ENCODE results near the gene SLC7A10. TPM values are rescaled to one million over a fixed set of nuclear protein-coding genes. Genes with fewer than 3 reads are reported as not detected.
"Not testable (repeated sequence)": the region's sequence is repeated elsewhere in the genome, so short reads cannot be mapped to it uniquely, and the experiment has no call there.

SLC7A10 gene
- total RNA-seq, 1 donor from 2014 or later = not detected

DNA sequence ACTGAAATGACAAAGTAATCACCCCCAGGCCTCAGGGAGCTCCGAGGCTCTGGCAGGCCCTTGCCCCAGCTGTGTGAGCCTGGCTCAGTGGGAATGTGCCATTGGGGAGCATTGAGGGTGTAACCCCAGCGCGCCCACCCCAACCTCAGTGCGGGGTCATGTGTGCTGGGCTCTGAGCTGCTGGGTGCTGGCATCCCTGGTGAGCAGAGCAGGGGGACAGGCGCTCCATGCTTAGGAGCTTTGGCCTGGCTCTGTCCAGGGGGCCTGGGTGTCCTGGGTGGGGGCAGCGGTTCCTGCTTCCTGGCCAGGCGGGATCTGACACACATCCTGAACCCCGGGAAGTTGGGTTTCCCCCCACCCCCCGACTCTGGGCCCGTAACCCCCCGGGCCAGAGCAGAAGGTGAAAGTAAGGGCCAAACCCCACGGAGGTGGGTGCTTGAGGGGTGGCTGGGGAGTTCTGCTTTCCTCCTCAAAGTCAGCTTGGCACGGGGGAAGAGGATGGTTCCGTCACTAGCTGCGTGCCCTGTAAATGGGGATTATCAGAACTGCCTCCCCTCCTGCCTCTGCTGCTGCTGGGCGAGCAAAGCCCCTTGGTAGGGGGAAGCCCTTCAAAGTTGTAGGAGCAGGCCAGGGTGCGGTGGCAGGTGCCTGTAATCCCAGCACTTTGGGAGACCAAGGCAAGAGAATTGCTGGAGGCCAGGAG is 29.9 kb downstream of the SLC7A10 start:
- Mint-ChIP-seq H3K27me3 (ENCODE audit: insufficient read depth) (peaks cover 48% of the 10 kb centered on the region), H3K9me3 (no peaks in the 10 kb centered on the region), H3K4me3 (no peak overlapping the region), H3K4me1 (ENCODE audit: low read depth) (no peaks in the 10 kb centered on the region), H3K27ac (no peak overlapping the region), H3K36me3 (ENCODE audit: low read depth) (no peaks in the 10 kb centered on the region)
- DNase-seq (ENCODE audit: low spot score) = no peak
- intact Hi-C loops (cut with micrococcal nuclease) = no loop called here

GRCh38 chr19:33194886-33195644 is 30.6 kb downstream of the SLC7A10 start:
- Mint-ChIP-seq H3K4me1 (ENCODE audit: low read depth) (no peaks in the 10 kb centered on the region), H3K27ac (no peak overlapping the region), H3K27me3 (ENCODE audit: insufficient read depth) (peaks cover 52% of the 10 kb centered on the region), H3K9me3 (no peaks in the 10 kb centered on the region), H3K4me3 (peak overlapping the region; percentile 11), H3K36me3 (ENCODE audit: low read depth) (no peaks in the 10 kb centered on the region)
- intact Hi-C loops (cut with micrococcal nuclease) = no loop called here
- DNase-seq (ENCODE audit: low spot score) = no peak

DNA sequence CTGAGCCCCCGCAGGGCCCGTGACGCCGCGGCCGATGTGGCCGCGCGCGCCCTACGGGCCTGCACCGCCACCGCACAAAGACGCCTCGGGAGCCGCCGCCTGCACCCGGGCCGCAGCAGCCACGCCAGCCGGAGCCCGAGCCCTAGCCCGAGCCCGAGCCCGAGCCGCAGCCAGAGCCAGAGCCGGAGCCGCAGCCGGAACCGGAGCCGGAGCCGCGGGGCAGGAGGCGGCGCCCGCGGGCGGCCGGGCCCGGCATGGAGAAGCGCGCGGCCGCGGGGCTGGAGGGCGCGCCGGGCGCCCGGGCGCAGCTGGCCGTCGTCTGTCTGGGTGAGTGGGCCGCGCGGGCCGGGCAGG is 31.1 kb downstream of the SLC7A10 start:
- Mint-ChIP-seq H3K27me3 (ENCODE audit: insufficient read depth) (peaks cover 52% of the 10 kb centered on the region), H3K4me1 (ENCODE audit: low read depth) (no peaks in the 10 kb centered on the region), H3K27ac (no peak overlapping the region), H3K36me3 (ENCODE audit: low read depth) (no peaks in the 10 kb centered on the region), H3K4me3 (no peak overlapping the region), H3K9me3 (no peaks in the 10 kb centered on the region)
- intact Hi-C loops (cut with micrococcal nuclease) = no loop called here
- DNase-seq (ENCODE audit: low spot score) = no peak

- H3K4me3 Mint-ChIP-seq = peak within 1 kb of the TSS; percentile 34
- intact Hi-C loops (cut with micrococcal nuclease) = no loop called here
- H3K27me3 Mint-ChIP-seq (ENCODE audit: insufficient read depth) = peaks cover 52% of the 10 kb centered on the region
These were observed 31.7 kb downstream of the SLC7A10 start, which contains the start of gene LRP3 for GRCh38 chr19:33193865-33194362. TSS of gene LRP3 (plus strand) at chr19:33194330. CDS start at chr19:33194786, 456 bp downstream.

DNA sequence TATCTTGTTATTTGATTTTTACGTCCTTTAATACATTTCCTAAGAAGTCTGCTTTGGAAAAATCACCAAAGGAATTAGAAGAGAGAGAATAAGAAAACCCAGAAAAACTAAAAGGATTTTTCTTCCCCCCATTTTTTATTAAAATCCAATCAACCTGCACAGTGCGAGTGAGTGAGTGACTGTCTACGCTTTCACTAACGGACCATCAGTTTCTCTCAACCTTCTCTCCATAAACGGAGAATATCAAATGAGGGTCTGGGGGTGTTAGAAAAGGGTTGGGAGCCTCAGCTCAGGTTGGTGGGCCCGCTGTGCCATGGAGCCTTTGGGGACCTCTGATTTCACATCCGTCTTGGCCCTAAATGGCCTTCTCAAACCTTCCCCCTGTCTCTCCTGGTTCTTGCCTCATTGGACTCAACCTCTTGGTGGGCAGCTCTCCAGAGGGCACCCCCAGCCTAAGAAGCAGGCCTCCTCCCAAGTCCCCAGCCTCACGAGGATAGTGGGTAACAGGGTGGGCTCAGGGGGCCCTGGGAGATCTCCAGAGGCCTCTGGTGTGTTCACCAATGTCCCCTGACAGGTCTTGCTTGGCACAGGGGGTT is 32.3 kb downstream of the SLC7A10 start:
- H3K27ac Mint-ChIP-seq = no peak overlapping the region
- peaks cover 52% of the 10 kb centered on the region for H3K27me3 Mint-ChIP-seq (ENCODE audit: insufficient read depth)
- peak overlapping the region; percentile 34 for H3K4me3 Mint-ChIP-seq
- no peak for DNase-seq (ENCODE audit: low spot score)
- H3K9me3 Mint-ChIP-seq = no peaks in the 10 kb centered on the region
- H3K4me1 Mint-ChIP-seq (ENCODE audit: low read depth) = no peaks in the 10 kb centered on the region
- intact Hi-C loops (cut with micrococcal nuclease) = no loop called here
- H3K36me3 Mint-ChIP-seq (ENCODE audit: low read depth) = no peaks in the 10 kb centered on the region

More at GRCh38 chr19:33193865-33194362, 31.7 kb downstream of the SLC7A10 start, which contains the start of gene LRP3:
- DNase-seq (ENCODE audit: low spot score) = no peak
- H3K36me3 Mint-ChIP-seq (ENCODE audit: low read depth) = no peaks in the 10 kb centered on the region
- no peaks in the 10 kb centered on the region for H3K9me3 Mint-ChIP-seq
- H3K27ac Mint-ChIP-seq = no peak within 1 kb of the TSS
- no peaks in the 10 kb centered on the region for H3K4me1 Mint-ChIP-seq (ENCODE audit: low read depth)

- Mint-ChIP-seq H3K4me3 (no peak overlapping the region), H3K27ac (peak overlapping the region; percentile 13), H3K4me1 (ENCODE audit: low read depth) (no peaks in the 10 kb centered on the region), H3K36me3 (ENCODE audit: low read depth) (no peaks in the 10 kb centered on the region), H3K27me3 (ENCODE audit: insufficient read depth) (peaks cover 49% of the 10 kb centered on the region), H3K9me3 (no peaks in the 10 kb centered on the region)
- intact Hi-C loops (cut with micrococcal nuclease) = no loop called here
- DNase-seq (ENCODE audit: low spot score) = no peak
These were observed 33.6 kb downstream of the SLC7A10 start for GRCh38 chr19:33192010-33192409.

- intact Hi-C loops (cut with micrococcal nuclease) = no loop called here
- no peak for DNase-seq (ENCODE audit: low spot score)
- Mint-ChIP-seq H3K27ac (no peak overlapping the region), H3K9me3 (no peaks in the 10 kb centered on the region), H3K36me3 (ENCODE audit: low read depth) (no peaks in the 10 kb centered on the region), H3K4me3 (no peak overlapping the region), H3K4me1 (ENCODE audit: low read depth) (no peaks in the 10 kb centered on the region), H3K27me3 (ENCODE audit: insufficient read depth) (peaks cover 46% of the 10 kb centered on the region)
These were observed 34.1 kb downstream of the SLC7A10 start for GRCh38 chr19:33191501-33191900.

DNA sequence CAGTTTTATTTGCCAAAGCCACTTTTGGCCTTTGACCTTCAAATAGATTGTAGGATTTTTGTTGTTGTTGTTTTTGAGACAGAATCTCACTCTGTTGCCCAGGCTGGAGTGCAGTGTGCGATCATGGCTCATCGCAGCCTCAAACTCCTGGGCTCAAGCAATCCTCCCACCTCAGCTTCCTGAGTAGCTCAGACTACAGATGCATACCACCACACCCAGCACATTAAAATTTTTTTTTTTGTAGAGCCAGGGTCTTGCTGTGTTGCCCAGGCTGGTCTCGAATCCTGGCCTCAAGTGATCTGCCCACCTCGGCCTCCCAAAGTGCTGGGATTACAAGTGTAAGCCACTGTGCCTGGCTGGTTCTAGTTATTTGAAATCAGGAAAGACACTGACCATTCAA is 34.6 kb downstream of the SLC7A10 start:
- intact Hi-C loops (cut with micrococcal nuclease); H3K27ac Mint-ChIP-seq; H3K4me3 Mint-ChIP-seq; H3K36me3 Mint-ChIP-seq (ENCODE audit: low read depth); DNase-seq (ENCODE audit: low spot score); H3K9me3 Mint-ChIP-seq; H3K4me1 Mint-ChIP-seq (ENCODE audit: low read depth): not testable (repeated sequence)
- peaks cover 44% of the 10 kb centered on the region for H3K27me3 Mint-ChIP-seq (ENCODE audit: insufficient read depth)

DNA sequence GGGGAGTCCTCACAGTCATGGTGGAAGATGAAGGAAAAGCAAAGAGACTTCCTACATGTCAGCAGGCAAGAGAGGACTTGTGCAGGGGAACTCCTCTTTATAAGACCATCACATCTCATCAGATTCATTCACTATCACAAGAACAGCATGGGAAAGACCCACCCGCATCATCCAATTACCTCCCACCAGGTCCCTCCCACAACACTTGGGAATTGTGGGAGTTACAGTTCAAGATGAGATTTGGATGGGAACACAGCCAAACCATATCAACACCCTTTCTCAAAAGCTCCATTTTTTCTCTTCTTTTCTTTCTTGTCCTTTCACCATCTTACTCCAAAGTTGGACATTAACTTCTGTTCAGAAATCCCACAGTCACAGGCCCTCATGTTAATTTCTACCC is 36.2 kb downstream of the SLC7A10 start:
- Mint-ChIP-seq H3K9me3 (no peaks in the 10 kb centered on the region), H3K4me1 (ENCODE audit: low read depth) (no peaks in the 10 kb centered on the region), H3K27me3 (ENCODE audit: insufficient read depth) (peaks cover 34% of the 10 kb centered on the region), H3K4me3 (no peak overlapping the region), H3K27ac (no peak overlapping the region), H3K36me3 (ENCODE audit: low read depth) (no peaks in the 10 kb centered on the region)
- no peak for DNase-seq (ENCODE audit: low spot score)
- intact Hi-C loops (cut with micrococcal nuclease) = no loop called here

GRCh38 chr19:33187183-33187540 is 38.5 kb downstream of the SLC7A10 start:
- intact Hi-C loops (cut with micrococcal nuclease) = no loop called here

GRCh38 chr19:33186431-33187182 is 39.0 kb downstream of the SLC7A10 start:
- no peak for DNase-seq (ENCODE audit: low spot score)
- Mint-ChIP-seq H3K27ac (no peak overlapping the region), H3K27me3 (ENCODE audit: insufficient read depth) (peaks cover 14% of the 10 kb centered on the region), H3K36me3 (ENCODE audit: low read depth) (no peaks in the 10 kb centered on the region), H3K4me3 (no peak overlapping the region), H3K9me3 (no peaks in the 10 kb centered on the region), H3K4me1 (ENCODE audit: low read depth) (no peaks in the 10 kb centered on the region)
- intact Hi-C loops (cut with micrococcal nuclease) = no loop called here

More at GRCh38 chr19:33187183-33187540, 38.5 kb downstream of the SLC7A10 start:
- Mint-ChIP-seq H3K27me3 (ENCODE audit: insufficient read depth) (peaks cover 19% of the 10 kb centered on the region), H3K4me1 (ENCODE audit: low read depth) (no peaks in the 10 kb centered on the region), H3K27ac (no peak overlapping the region), H3K9me3 (no peaks in the 10 kb centered on the region), H3K4me3 (no peak overlapping the region), H3K36me3 (ENCODE audit: low read depth) (no peaks in the 10 kb centered on the region)
- DNase-seq (ENCODE audit: low spot score) = no peak

GRCh38 chr19:33177417-33177979 is 48.2 kb downstream of the SLC7A10 start:
- H3K9me3 Mint-ChIP-seq = no peaks in the 10 kb centered on the region
- peaks cover 3% of the 10 kb centered on the region for H3K36me3 Mint-ChIP-seq (ENCODE audit: low read depth)
- H3K4me1 Mint-ChIP-seq (ENCODE audit: low read depth) = peaks cover 35% of the 10 kb centered on the region
- peaks cover 9% of the 10 kb centered on the region for H3K27me3 Mint-ChIP-seq (ENCODE audit: insufficient read depth)
- intact Hi-C loops (cut with micrococcal nuclease) = loop anchor here (1.0 to 10.0 kb wide), 12 partner anchors 17 to 1963 kb away; partner anchors contain the start of genes ANKRD27, CEBPG, FAAP24 and GPATCH1
- peak overlapping the region; percentile 97 for H3K27ac Mint-ChIP-seq
- DNase-seq (ENCODE audit: low spot score) = no peak
- H3K4me3 Mint-ChIP-seq = peak overlapping the region; percentile 97
